Tibial artery (tissue), 4 donors: ENCODE data around the gene REPS2.

ENCODE experiments used
- DNase-seq, 2 donors: peaks; one replicate each; pipeline ENCODE4 v3.0.0-alpha.2; 2019
- H3K27ac ChIP-seq, 2 donors: fragments of 200-600 bp; sonication (generic) in 1 of 2; 1 replicate in 1 of 2; 2 replicates in 1 of 2; pipeline ENCODE4 v1.5.1; 2018 to 2019; ENCODE audit warnings: mild to moderate bottlenecking in 1 of 2
- H3K27me3 ChIP-seq, 2 donors: fragments of 200-600 bp; sonication (generic) in 1 of 2; one replicate each; pipeline versions ENCODE4 v1.5.1 to v1.6.0; 2016 to 2019
- H3K36me3 ChIP-seq, 3 donors: fragments of 200-600 bp; sonication (generic) in 2 of 3; one replicate each; pipeline ENCODE4 v1.5.1; 2016 to 2019; ENCODE audit warnings: mild to moderate bottlenecking in 2 of 3
- H3K4me1 ChIP-seq, 4 donors: fragments of 200-600 bp; sonication (generic) in 2 of 4; 1 replicate in 3 of 4; 2 replicates in 1 of 4; pipeline ENCODE4 v1.5.1; 2016 to 2019
- H3K4me3 ChIP-seq, 2 donors: fragments of 200-600 bp; sonication (generic) in 1 of 2; 1 replicate in 1 of 2; 2 replicates in 1 of 2; pipeline ENCODE4 v1.5.1; 2018 to 2019; ENCODE audit warnings: mild to moderate bottlenecking in 2 of 2
- H3K9me3 ChIP-seq, 3 donors: fragments of 200-600 bp; sonication (generic) in 1 of 3; one replicate each; pipeline ENCODE4 v1.5.1; 2016 to 2019
- CTCF ChIP-seq, 2 experiments: fragments of 200-600 bp in 1 of 2; fragments of 450-650 bp in 1 of 2; IDR thresholded peaks; one replicate each; pipeline ENCODE4 v1.5.1; 2017 to 2019; ENCODE audit warnings: antibody characterized with exemption in 2 of 2, mild to moderate bottlenecking in 1 of 2, moderate library complexity in 1 of 2
- intact Hi-C: fragments of 100-400 bp; cut with DNase I; formaldehyde crosslinking; loops from one replicate; pipeline ENCODE4 v1.15.0; 2023; ENCODE audit warnings: low total_unique reads

REPS2 gene

GRCh38 chrX:16977771-16978170 is 31.3 kb downstream of the REPS2 start:
- no peak for DNase-seq
- intact Hi-C loops, result no loop called here

GRCh38 chrX:16978193-16978984 is 31.9 kb downstream of the REPS2 start:
- intact Hi-C loops, result no loop called here
- no peak for TF ChIP-seq CTCF (IDR thresholded peaks at IDR 0.05)
- Histone ChIP-seq H3K9me3 (no peaks in the 10 kb centered on the region), H3K36me3 (no peaks in the 10 kb centered on the region), H3K4me1 (no peaks in the 10 kb centered on the region), H3K4me3 (no peak overlapping the region), H3K27me3 (no peaks in the 10 kb centered on the region), H3K27ac (no peak overlapping the region)
- DNase-seq, result no peak

More at GRCh38 chrX:16977771-16978170, 31.3 kb downstream of the REPS2 start:
- H3K4me1 ChIP-seq, result no peaks in the 10 kb centered on the region
- no peaks in the 10 kb centered on the region for H3K9me3 ChIP-seq
- H3K36me3 ChIP-seq, result no peaks in the 10 kb centered on the region
- no peak overlapping the region for H3K4me3 ChIP-seq
- TF ChIP-seq CTCF (IDR thresholded peaks at IDR 0.05), result no peak
- no peak overlapping the region for H3K27ac ChIP-seq
- no peaks in the 10 kb centered on the region for H3K27me3 ChIP-seq

- Histone ChIP-seq H3K4me1 (no peaks in the 10 kb centered on the region), H3K9me3 (no peaks in the 10 kb centered on the region), H3K4me3 (no peak overlapping the region), H3K27ac (no peak overlapping the region), H3K36me3 (no peaks in the 10 kb centered on the region), H3K27me3 (no peaks in the 10 kb centered on the region)
- intact Hi-C loops, result no loop called here
- TF ChIP-seq CTCF (IDR thresholded peaks at IDR 0.05), result no peak
- no peak for DNase-seq
These were observed 32.8 kb downstream of the REPS2 start for GRCh38 chrX:16979226-16979625.

GRCh38 chrX:16981209-16981608 is 34.8 kb downstream of the REPS2 start:
- no peaks in the 10 kb centered on the region for H3K36me3 ChIP-seq
- H3K27ac ChIP-seq, result no peak overlapping the region
- H3K27me3 ChIP-seq, result no peaks in the 10 kb centered on the region
- no peaks in the 10 kb centered on the region for H3K9me3 ChIP-seq
- H3K4me3 ChIP-seq, result no peak overlapping the region
- DNase-seq, result no peak
- peaks cover 0 to 3% (median 0%) of the 10 kb centered on the region in 4 donors for H3K4me1 ChIP-seq
- no peak for TF ChIP-seq CTCF (IDR thresholded peaks at IDR 0.05)
- intact Hi-C loops, result no loop called here

- no peak for TF ChIP-seq CTCF (IDR thresholded peaks at IDR 0.05)
- Histone ChIP-seq H3K36me3 (no peaks in the 10 kb centered on the region), H3K27me3 (no peaks in the 10 kb centered on the region), H3K27ac (no peak overlapping the region), H3K4me1 (peaks cover 0 to 6% (median 0%) of the 10 kb centered on the region in 4 donors), H3K9me3 (no peaks in the 10 kb centered on the region), H3K4me3 (no peak overlapping the region)
- intact Hi-C loops, result no loop called here
- DNase-seq, result no peak
These were observed 35.5 kb downstream of the REPS2 start for GRCh38 chrX:16981980-16982379.
